GM10248 (cell line): ENCODE measurements around the gene TADA3.

ENCODE experiments used
- CTCF ChIA-PET: fragments of 300-600 bp; sonication (Branson Sonifier 250); formaldehyde crosslinking; extraction: SDS; loops from one replicate; lab custom pipeline; 2021; ENCODE audit warnings: antibody characterized with exemption; lab: Yijun Ruan, JAX
- POLR2A ChIA-PET: fragments of 350-650 bp; sonication (Branson Sonifier 250); formaldehyde crosslinking; extraction: SDS; loops from one replicate; lab custom pipeline; 2020; ENCODE audit warnings: antibody characterized with exemption; lab: Yijun Ruan, JAX
- DNase-seq: peaks from one replicate; pipeline ENCODE4 v3.0.0; 2012; ENCODE audit errors: extremely low spot score
- CTCF ChIP-seq: IDR thresholded peaks from 2 replicates; pipeline ENCODE4 v1.5.1; 2012; ENCODE audit warnings: mild to moderate bottlenecking, low read depth; ENCODE audit errors: extremely low read depth, missing control alignments, control extremely low read depth

Gene TADA3

GRCh38 chr3:9806137-9806536 lies 13.9 kb upstream of the TADA3 start:
- POLR2A ChIA-PET, result interaction anchor here (1.8 kb wide), 1 partner anchor 13 kb away, joined by 6 read pairs; the partner anchor contains the start of genes ARPC4 and TADA3

GRCh38 chr3:9804996-9805395 lies 12.7 kb upstream of the TADA3 start:
- no peak for DNase-seq
- TF ChIP-seq CTCF, result no peak
- CTCF ChIA-PET, result interaction anchor here (0.9 to 1.7 kb wide), 4 partner anchors 9 to 72 kb away, joined by 3 to 4 read pairs (median 4); no protein-coding TSS in a partner anchor
- POLR2A ChIA-PET, result interaction anchor here (0.5 to 1.8 kb wide), 2 partner anchors 12 to 519 kb away, joined by 6 to 7 read pairs; partner anchors contain the start of genes ARPC4 and TADA3

More at GRCh38 chr3:9806137-9806536, 13.9 kb upstream of the TADA3 start:
- CTCF ChIA-PET, result interaction anchor here (0.9 to 1.6 kb wide), 4 partner anchors 10 to 303 kb away, joined by 3 to 4 read pairs (median 4); no protein-coding TSS in a partner anchor
- no peak for DNase-seq
- TF ChIP-seq CTCF, result no peak

GRCh38 chr3:9803494-9803893 lies 11.2 kb upstream of the TADA3 start:
- CTCF ChIA-PET, result interaction anchor here (1.0 to 1.7 kb wide), 5 partner anchors 11 to 128 kb away, joined by 3 to 4 read pairs (median 3); partner anchors contain the start of genes ARPC4 and TADA3
- POLR2A ChIA-PET, result interaction anchor here (0.6 to 0.8 kb wide), 3 partner anchors 11 to 231 kb away, joined by 3 to 6 read pairs (median 5); partner anchors contain the start of genes ARPC4 and TADA3
- TF ChIP-seq CTCF, result no peak
- no peak for DNase-seq

GRCh38 chr3:9800529-9800928 lies 8.3 kb upstream of the TADA3 start:
- peak; percentile 16 for TF ChIP-seq CTCF
- ChIA-PET POLR2A (no interaction called here), CTCF (no interaction called here)
- no peak for DNase-seq

- TF ChIP-seq CTCF, result no peak
- CTCF ChIA-PET, result no interaction called here
- POLR2A ChIA-PET, result no interaction called here
- no peak for DNase-seq
Measured at GRCh38 chr3:9797196-9797945, 5.1 kb upstream of the TADA3 start.

- POLR2A ChIA-PET, result no interaction called here
- TF ChIP-seq CTCF, result no peak
- CTCF ChIA-PET, result interaction anchor here (1.1 to 1.8 kb wide), 3 partner anchors 18 to 32 kb away, joined by 4 read pairs; no protein-coding TSS in a partner anchor
- peak; percentile 43 for DNase-seq
Measured at GRCh38 chr3:9795207-9795606, 2.9 kb upstream of the TADA3 start.
